ENCODE data around the gene ODC1. TPM values are rescaled to one million over a fixed set of nuclear protein-coding genes. Genes with fewer than 3 reads are reported as not detected.

The ODC1 gene
- total RNA-seq, 1 experiment from 2014 or later, result 231 TPM

DNA sequence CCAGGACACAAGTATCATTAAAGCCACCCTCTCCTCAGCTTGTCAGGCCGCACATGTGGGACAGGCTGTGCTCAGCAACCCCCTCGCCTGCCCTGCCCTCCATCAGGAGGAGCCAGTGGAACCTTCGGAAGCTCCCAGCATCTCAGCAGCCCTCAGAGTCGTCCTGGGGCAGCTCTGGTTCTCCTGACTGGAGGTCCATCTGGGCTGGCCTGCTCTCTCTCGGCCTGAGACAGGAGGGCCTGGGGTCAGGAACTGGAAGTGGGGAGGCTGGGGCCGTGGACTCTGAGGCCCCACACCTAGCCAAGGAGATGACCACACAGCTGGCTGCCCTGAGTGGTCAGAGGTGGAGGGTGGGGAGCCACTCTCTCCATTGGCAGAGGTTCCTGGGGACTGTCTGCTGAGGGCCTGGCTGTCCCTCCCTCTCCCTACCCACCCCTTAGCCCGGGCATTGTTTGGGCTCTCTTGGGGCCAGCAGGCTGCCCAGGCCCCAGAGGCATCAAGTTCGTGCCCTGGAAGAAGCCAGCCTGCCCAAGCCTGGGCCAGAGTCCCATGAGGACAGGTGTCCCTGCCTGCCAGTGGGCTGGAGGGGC is 23.1 kb downstream of the ODC1 start:
- no TSS peak for BruUV-seq (replicated peaks)
- H3K4me3 ChIP-seq (replicated peaks in 1 of 2; ENCODE audit: low read depth in 1 of 2, low read length in 2 of 2), result no peak overlapping the region
- H3K79me2 ChIP-seq (ENCODE audit: insufficient read depth, low read length), result no peaks in the 10 kb centered on the region
- intact Hi-C loops (cut with micrococcal nuclease), result no loop called here
- no peak overlapping the region for H3K9ac ChIP-seq (ENCODE audit: low read length)
- no peaks in the 10 kb centered on the region for H3K9me3 ChIP-seq (ENCODE audit: control insufficient read depth in 1 of 2, insufficient read depth in 1 of 2, low read depth in 1 of 2, low read length in 2 of 2)
- DNase-seq (ENCODE audit: low read depth, low spot score) (no peak), ATAC-seq (no peak)
- no peaks in the 10 kb centered on the region for H3K27me3 ChIP-seq (ENCODE audit: insufficient read depth, low read length)
- no peak overlapping the region for H3K4me2 ChIP-seq (ENCODE audit: low read length)
- H3K36me3 ChIP-seq (ENCODE audit: control insufficient read depth in 1 of 2, insufficient read depth in 2 of 2, low read length in 2 of 2), result peaks cover 5 to 17% of the 10 kb centered on the region in 2 experiments; a peak in 2 of 4 replicates
- no peak overlapping the region for H2AFZ ChIP-seq (ENCODE audit: low read depth, low read length, poor library complexity, severe bottlenecking)
- ChIA-PET POLR2A (no interaction called here), CTCF (interaction anchor here (2.1 kb wide), 1 partner anchor 16 kb away, joined by 7 read pairs; no protein-coding TSS in a partner anchor), RAD21 (ENCODE audit: low non-redundant PET in 1 of 2, low total read pairs in 2 of 2, uncharacterized antibody in 2 of 2, unreplicated experiment in 2 of 2) (no interaction called here)
- no peak for TF ChIP-seq ZFX (IDR thresholded peaks at IDR 0.05)
- TF ChIP-seq YY1 (IDR thresholded peaks at IDR 0.05; ENCODE audit: extremely low read depth, insufficient replicate concordance, low read depth, low read length), result no peak
- no peak for TF ChIP-seq ZNF274 (IDR thresholded peaks at IDR 0.05; ENCODE audit: low read depth, low read length)
- H3K9me2 ChIP-seq (ENCODE audit: insufficient read depth), result no peaks in the 10 kb centered on the region
- H3K4me1 ChIP-seq (ENCODE audit: control insufficient read depth in 1 of 2, insufficient read depth in 2 of 2, low read length in 2 of 2), result no peaks in the 10 kb centered on the region
- H4K20me1 ChIP-seq (ENCODE audit: insufficient read depth), result no peaks in the 10 kb centered on the region
- no peak overlapping the region for H3K27ac ChIP-seq (ENCODE audit: low read depth, low read length)

DNA sequence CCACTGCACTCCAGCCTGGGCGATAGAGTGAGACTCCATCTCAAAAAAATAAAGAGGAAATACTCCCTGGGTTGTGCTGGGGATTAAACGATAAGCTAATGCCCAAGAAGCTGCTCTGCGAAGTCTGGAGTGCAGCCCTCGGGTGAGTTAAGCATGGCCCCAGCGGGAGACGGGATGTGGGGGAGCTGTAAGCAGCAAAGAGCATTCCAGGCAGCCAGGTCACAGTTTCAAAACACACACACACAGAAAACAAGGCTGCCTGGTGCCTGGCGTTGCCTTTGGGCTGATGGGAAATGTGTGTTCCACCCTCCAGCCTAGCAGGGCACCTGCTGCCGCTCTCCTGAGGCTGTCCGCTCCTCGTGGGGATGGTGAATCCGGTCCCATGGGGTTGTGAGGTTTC is 24.1 kb downstream of the ODC1 start:
- no peaks in the 10 kb centered on the region for H3K27me3 ChIP-seq (ENCODE audit: insufficient read depth, low read length)
- ChIA-PET CTCF (no interaction called here), RAD21 (ENCODE audit: low non-redundant PET in 1 of 2, low total read pairs in 2 of 2, uncharacterized antibody in 2 of 2, unreplicated experiment in 2 of 2) (no interaction called here), POLR2A (no interaction called here)
- BruUV-seq (replicated peaks), result no TSS peak
- H2AFZ ChIP-seq (ENCODE audit: low read depth, low read length, poor library complexity, severe bottlenecking), result no peak overlapping the region
- ATAC-seq (no peak), DNase-seq (ENCODE audit: low read depth, low spot score) (no peak)
- H3K9me2 ChIP-seq (ENCODE audit: insufficient read depth), result no peaks in the 10 kb centered on the region
- TF ChIP-seq POLR2AphosphoS5 (IDR thresholded peaks at IDR 0.05; ENCODE audit: low read depth, low read length), result no peak
- no peak for TF ChIP-seq RAD21 (IDR thresholded peaks at IDR 0.05; ENCODE audit: low read depth)
- TF ChIP-seq, protein P1, sequence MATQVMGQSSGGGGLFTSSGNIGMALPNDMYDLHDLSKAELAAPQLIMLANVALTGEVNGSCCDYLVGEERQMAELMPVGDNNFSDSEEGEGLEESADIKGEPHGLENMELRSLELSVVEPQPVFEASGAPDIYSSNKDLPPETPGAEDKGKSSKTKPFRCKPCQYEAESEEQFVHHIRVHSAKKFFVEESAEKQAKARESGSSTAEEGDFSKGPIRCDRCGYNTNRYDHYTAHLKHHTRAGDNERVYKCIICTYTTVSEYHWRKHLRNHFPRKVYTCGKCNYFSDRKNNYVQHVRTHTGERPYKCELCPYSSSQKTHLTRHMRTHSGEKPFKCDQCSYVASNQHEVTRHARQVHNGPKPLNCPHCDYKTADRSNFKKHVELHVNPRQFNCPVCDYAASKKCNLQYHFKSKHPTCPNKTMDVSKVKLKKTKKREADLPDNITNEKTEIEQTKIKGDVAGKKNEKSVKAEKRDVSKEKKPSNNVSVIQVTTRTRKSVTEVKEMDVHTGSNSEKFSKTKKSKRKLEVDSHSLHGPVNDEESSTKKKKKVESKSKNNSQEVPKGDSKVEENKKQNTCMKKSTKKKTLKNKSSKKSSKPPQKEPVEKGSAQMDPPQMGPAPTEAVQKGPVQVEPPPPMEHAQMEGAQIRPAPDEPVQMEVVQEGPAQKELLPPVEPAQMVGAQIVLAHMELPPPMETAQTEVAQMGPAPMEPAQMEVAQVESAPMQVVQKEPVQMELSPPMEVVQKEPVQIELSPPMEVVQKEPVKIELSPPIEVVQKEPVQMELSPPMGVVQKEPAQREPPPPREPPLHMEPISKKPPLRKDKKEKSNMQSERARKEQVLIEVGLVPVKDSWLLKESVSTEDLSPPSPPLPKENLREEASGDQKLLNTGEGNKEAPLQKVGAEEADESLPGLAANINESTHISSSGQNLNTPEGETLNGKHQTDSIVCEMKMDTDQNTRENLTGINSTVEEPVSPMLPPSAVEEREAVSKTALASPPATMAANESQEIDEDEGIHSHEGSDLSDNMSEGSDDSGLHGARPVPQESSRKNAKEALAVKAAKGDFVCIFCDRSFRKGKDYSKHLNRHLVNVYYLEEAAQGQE (IDR thresholded peaks at IDR 0.05; ENCODE audit: low read depth), result no peak
- TF ChIP-seq, protein P2, sequence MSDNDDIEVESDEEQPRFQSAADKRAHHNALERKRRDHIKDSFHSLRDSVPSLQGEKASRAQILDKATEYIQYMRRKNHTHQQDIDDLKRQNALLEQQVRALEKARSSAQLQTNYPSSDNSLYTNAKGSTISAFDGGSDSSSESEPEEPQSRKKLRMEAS (IDR thresholded peaks at IDR 0.05), result no peak
- TF ChIP-seq SRF (IDR thresholded peaks at IDR 0.05; ENCODE audit: low read depth), result no peak
- no peak for TF ChIP-seq ELF1 (IDR thresholded peaks at IDR 0.05; ENCODE audit: borderline replicate concordance, low read depth)
- TF ChIP-seq EZH2phosphoT487 (IDR thresholded peaks at IDR 0.05; ENCODE audit: borderline replicate concordance), result no peak
- no peak for TF ChIP-seq POLR2A (IDR thresholded peaks at IDR 0.05; ENCODE audit: borderline replicate concordance, extremely low read depth, insufficient read depth, insufficient read length)
- TF ChIP-seq EZH2 (IDR thresholded peaks at IDR 0.05), result no peak
- no peak overlapping the region for H3K4me2 ChIP-seq (ENCODE audit: low read length)
- intact Hi-C loops (cut with micrococcal nuclease), result no loop called here
- H4K20me1 ChIP-seq (ENCODE audit: insufficient read depth), result no peaks in the 10 kb centered on the region
- no peaks in the 10 kb centered on the region for H3K79me2 ChIP-seq (ENCODE audit: insufficient read depth, low read length)
- H3K9ac ChIP-seq (ENCODE audit: low read length), result no peak overlapping the region
- peaks cover 5 to 17% of the 10 kb centered on the region in 2 experiments; a peak in 2 of 4 replicates for H3K36me3 ChIP-seq (ENCODE audit: control insufficient read depth in 1 of 2, insufficient read depth in 2 of 2, low read length in 2 of 2)
- H3K4me1 ChIP-seq (ENCODE audit: control insufficient read depth in 1 of 2, insufficient read depth in 2 of 2, low read length in 2 of 2), result no peaks in the 10 kb centered on the region
- no peak overlapping the region for H3K27ac ChIP-seq (ENCODE audit: low read depth, low read length)
- no peaks in the 10 kb centered on the region for H3K9me3 ChIP-seq (ENCODE audit: control insufficient read depth in 1 of 2, insufficient read depth in 1 of 2, low read depth in 1 of 2, low read length in 2 of 2)
- H3K4me3 ChIP-seq (replicated peaks in 1 of 2; ENCODE audit: low read depth in 1 of 2, low read length in 2 of 2), result no peak overlapping the region
